T1000 (cell line): Measurements from ENCODE around the gene ZNF22.
"Not testable (repeated sequence)": the region's sequence is repeated elsewhere in the genome, so short reads cannot be mapped to it uniquely, and the experiment has no call there.

Experiments used
- DNase-seq: peaks from one replicate; lab custom pipeline; 2025; ENCODE audit warnings: mixed read lengths; lab: John Stamatoyannopoulos, UW

ZNF22 gene

DNA sequence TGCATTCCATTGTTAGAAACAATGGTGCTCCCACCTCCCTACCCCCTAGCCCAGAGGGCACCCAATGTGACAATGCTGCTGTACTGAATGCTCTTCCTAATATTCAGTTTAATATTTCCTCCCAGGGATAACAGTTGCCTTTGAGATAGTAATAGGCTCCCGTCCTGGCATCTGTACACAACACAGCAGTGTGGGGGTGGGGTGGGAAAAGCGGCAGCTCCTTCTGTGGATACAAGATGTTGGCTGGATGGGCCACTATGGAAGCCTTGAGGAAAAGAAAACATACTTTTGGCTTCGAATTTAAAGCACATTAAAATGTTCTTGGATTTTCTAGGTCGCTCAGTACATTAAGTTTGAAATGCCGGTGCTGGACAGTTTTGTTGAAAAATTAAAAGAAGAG is 9.2 kb upstream of the ZNF22 start:
- no peak for DNase-seq

DNA sequence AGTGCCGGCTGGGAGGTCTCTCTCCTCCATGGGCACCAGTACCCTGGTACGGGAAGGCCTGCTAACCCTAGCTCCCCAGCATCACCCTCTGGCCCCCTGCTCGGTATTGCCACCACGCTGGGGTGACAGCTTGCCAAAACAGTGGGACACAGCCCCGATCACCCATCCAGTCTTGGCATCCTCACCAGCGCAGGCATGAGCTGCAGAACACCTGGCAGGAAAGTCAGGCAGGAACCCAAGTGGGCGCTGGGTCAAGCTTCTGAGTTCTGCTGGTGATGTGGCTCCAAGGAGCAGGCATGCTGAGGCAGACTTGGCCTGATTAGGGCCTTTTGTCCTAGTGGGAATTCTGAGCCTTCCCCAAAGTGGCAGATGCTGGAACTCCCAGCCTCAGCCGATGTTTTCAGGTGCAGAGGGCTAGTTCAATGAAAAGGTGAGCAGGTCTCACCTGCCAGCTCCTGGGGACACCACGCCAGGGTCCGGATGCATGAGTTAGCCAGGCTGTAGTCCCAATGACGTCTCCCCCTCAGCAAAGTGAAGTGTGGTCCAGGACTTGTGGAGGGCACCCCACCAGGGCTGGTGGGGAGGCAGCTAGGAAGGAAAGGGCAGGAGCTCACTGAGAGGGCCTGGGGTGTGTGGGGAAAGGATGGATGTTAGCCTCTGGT is 8.5 kb upstream of the ZNF22 start:
- DNase-seq = no peak

DNA sequence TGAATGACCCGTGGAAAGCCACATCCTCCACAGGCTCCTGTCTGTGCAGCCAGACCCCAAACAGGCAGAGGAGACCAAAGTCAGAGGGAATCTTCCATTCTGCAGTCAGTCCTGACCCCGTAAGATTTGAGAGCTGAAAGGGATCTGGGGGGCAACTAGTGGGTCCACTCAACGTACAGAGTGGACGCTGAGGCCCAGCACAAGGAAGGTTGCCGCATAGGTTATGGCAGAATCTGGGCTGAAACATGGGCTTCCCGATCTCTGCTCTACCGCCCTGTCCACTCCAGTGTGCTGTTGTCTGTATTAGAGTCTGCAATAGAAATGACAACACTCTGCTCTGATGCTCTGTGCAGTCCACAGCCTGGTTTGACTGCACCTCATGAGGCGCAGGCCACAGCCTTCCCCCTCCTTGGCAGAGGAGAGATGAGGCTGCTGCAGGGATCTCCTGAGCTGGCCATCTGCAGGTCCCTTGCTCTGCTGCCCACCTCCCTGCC is 7.9 kb upstream of the ZNF22 start:
- DNase-seq = no peak

GRCh38 chr10:44993226-44993921 is 7.3 kb upstream of the ZNF22 start:
- DNase-seq = no peak

- DNase-seq = no peak
Observed at GRCh38 chr10:44993922-44994751, 6.6 kb upstream of the ZNF22 start.

DNA sequence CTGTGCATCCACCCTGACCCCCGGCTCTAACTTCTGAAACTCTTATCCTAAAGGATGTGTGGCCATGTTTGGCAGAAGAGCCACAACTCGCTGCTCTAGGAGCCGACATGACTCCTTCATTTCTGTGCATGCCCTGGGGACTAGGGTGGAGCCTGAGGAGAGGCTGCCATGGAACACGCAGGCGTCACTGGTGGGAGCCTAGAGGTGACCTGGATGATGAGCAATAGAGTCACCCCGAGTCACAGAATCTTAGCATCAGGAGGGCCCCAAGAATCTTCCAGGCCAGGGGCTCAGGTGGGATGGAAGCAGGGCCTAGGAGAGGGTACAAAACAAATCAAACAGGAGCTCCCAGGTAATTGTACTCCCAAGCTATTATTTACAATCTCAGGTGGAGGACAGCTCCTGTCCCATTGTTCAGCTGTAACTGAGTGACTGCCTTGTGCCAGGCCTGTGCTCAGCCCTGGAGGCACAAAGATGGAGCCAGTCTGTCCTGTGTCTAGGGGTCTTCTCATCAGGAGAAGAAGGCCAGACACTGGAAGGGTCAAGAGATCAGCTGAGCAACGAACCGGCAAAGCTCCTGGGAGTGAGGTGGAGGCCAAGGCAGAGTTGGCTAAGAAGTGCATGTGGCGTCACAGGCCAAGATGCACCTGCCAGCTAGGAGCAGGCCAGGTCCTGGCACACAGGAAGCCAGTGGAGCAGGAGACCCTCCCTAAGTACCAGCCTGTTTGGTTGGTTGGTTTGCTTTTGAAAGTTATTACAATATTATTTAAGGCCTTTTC is 5.8 kb upstream of the ZNF22 start:
- no peak for DNase-seq

DNA sequence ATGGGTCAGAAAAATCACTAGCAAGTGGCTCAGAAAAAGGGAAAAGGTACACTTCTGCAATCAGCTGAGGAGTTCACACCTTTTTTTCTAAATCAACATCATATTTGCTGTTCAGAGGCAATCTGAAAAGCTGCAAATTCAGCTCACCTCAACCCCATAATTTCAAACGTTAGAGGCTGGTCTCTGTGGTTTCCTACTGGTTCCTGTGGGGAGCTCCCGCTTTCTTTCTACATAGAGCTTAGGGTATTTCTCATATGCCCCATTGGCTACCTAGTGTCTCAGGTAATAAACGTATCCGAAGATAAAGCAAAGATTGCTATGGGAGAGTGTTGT is 5.2 kb upstream of the ZNF22 start:
- DNase-seq = no peak

DNA sequence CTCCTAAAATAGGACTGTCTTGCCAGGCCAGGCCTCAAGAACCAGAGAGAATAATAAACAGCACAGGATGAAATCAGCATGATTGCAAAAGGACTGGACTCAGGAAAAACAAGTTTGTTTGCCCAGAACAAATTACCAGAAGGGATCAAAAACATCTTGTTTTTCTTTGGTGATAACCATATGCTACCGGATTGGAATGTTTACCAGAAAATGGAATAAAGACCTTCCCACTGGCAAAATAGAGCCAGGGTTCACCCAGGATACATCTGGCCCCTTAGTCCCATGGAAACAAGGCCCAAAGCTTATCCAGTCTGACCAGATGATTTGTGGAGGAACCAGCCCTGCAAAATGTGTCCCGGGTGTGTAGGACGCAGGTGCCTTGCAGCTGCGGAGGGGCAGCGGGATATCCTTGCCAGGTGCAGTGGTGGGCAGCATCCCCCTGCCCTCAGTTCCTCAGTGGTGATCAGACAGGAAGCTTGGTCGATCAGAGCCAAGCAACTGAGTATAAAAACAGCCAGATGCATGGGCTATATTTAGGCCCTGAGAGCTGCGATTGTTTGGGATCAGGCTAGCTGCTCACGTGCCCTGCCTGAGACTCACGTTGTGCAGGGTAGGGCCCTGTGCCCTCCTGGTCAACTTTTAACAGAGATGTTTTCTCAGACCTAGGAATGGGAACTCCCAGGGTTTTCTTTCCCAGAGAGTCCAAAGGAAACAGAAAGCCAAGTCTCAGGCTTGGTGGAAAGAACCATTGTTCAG is 4.6 kb upstream of the ZNF22 start:
- DNase-seq = no peak

DNA sequence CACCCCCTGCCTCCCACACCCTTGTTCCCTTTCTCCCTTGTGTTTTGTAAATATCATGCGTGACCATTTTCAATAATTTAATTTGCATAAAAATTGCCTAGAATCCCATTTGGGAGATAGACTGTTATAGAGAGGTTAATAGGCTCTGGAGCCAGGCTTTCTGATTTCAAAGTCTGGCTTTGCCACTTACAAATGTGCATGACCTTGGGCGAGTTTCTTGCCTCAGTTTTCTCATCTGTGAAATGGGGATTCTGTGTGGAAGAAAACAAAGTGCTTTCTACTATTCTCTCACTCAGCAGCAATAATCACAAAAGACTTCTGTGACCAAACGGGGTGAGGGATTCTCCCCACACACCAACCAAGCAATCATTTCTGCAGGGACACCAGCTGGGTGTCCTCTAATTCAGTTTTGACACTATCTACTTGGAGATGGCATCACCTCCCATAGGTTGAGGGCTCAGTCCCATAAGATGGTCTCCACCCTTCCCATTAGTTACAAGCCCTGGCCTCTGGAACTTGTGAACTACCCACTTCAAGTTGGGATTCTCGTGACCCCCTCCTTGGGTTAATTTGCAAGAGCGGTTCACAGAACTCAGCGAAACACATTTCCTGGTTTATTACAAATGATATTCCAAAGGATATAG is 3.5 kb upstream of the ZNF22 start:
- DNase-seq = no peak

- DNase-seq = no peak
Observed at GRCh38 chr10:44998146-44998631, 2.5 kb upstream of the ZNF22 start.

DNA sequence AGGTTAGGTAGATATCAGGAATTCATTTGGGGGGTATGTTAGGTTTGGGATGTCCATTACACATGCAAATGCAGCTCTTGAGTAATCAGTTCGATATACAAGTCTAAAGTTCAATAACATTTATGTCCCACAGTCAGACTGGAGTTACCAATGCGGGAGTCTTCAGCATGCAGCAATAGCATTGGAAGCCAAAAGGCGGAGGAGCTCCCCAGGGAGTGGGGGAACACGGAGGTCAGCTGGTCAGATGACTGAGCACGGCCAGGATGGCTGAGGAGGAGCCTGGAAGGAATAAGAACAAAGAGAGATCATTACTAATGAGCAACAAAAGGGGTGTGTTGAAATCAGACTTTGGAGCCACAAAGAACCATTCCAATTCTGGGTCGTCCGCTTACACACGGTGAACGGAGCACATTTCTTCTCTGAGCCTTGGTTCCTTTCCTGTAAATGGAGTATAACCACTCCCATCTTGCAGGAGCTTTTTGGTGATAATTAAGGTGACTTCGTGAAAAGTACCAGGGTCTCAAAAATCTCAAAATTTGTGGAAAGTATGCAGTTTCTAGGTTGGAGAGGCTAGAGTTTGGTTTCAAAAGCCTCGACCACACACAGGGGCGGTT is 478 bp upstream of the ZNF22 start:
- no peak for DNase-seq

- no peak for DNase-seq
Observed at GRCh38 chr10:45001381-45002148, 842 bp downstream of the ZNF22 start.

GRCh38 chr10:45003432-45004000 is 2.8 kb downstream of the ZNF22 start:
- no peak for DNase-seq

DNA sequence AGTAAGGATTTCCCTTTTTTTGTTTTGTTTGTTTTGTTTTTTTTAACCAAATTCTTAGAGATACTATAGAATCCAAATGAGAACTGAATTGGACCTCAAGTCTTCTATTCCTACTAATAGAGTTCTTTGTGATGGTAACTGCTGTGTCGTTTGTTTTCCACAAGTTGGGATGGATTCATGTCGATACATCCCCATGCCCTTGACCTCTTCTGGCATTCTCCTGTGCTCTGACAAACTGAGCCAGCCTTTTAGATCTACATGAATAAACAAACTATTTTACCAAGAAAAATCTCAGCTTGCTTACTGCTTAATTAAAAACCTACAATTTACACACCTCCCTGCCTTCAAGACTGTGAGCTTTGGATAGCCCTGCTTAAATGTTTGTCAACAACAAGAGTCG is 3.9 kb downstream of the ZNF22 start:
- no peak for DNase-seq

- DNase-seq = no peak
Observed at GRCh38 chr10:45005284-45005683, 4.6 kb downstream of the ZNF22 start.

- no peak for DNase-seq
Observed at GRCh38 chr10:45006276-45007030, 5.7 kb downstream of the ZNF22 start.

GRCh38 chr10:45008524-45009161 is 7.9 kb downstream of the ZNF22 start:
- peak; percentile 2 for DNase-seq

DNA sequence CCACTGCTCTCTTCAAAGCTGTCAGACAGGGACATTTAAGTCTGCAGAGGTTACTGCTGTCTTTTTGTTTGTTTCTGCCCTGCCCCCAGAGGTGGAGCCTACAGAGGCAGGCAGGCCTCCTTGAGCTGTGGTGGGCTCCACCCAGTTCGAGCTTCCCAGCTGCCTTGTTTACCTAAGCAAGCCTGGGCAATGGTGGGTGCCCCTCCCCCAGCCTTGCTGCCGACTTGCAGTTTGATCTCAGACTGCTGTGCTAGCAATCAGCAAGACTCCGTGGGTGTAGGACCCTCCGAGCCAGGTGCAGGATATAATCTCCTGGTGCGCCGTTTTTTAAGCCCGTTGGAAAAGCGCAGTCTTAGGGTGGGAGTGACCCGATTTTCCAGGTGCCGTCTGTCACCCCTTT is 13.8 kb downstream of the ZNF22 start:
- not testable (repeated sequence) for DNase-seq
